Chondrocyte (in vitro differentiated cells): ENCODE results near the gene C3orf18. TPM values are rescaled to one million over a fixed set of nuclear protein-coding genes. Genes with fewer than 3 reads are reported as not detected.

ENCODE experiments used
- DNase-seq: peaks from one replicate; pipeline ENCODE4 v3.0.0; 2021; ENCODE audit warnings: mixed read lengths, low spot score
- H3K27ac Mint-ChIP-seq: one replicate; pipeline ENCODE4 v1.8.0; 2021; ENCODE audit warnings: mild to moderate bottlenecking, moderate library complexity, mixed read lengths; ENCODE audit not compliant: unreplicated experiment
- H3K27me3 Mint-ChIP-seq: 2 replicates; pipeline ENCODE4 v1.8.0; 2021; ENCODE audit warnings: low read depth, mixed read lengths
- H3K36me3 Mint-ChIP-seq: 2 replicates; pipeline ENCODE4 v1.8.0; 2021; ENCODE audit warnings: low read depth, mixed read lengths
- H3K4me1 Mint-ChIP-seq: 2 replicates; pipeline ENCODE4 v1.8.0; 2021; ENCODE audit warnings: low read depth, mild to moderate bottlenecking, mixed read lengths
- H3K4me3 Mint-ChIP-seq: one replicate; pipeline ENCODE4 v1.8.0; 2021; ENCODE audit warnings: mild to moderate bottlenecking, moderate library complexity, mixed read lengths; ENCODE audit not compliant: unreplicated experiment
- H3K9me3 Mint-ChIP-seq: 2 replicates; pipeline ENCODE4 v1.8.0; 2021; ENCODE audit warnings: low read depth, mixed read lengths
- CTCF ChIP-seq: fragments of 200-600 bp; sonication (generic); IDR thresholded peaks from 2 replicates; pipeline ENCODE4 v1.5.0; 2021; ENCODE audit warnings: antibody characterized with exemption, mild to moderate bottlenecking, moderate library complexity
- total RNA-seq: library from RNA; stranded (reverse); gene quantifications from 3 replicates; pipeline ENCODE4 v1.2.1, GENCODE V29; 2021

Gene C3orf18
- total RNA-seq, 1 donor from 2014 or later, result 5.8 TPM

GRCh38 chr3:50523279-50523811 is 44.2 kb downstream of the C3orf18 start:
- DNase-seq, result no peak
- no peaks in the 10 kb centered on the region for H3K4me1 Mint-ChIP-seq
- H3K4me3 Mint-ChIP-seq, result no peak overlapping the region
- no peaks in the 10 kb centered on the region for H3K9me3 Mint-ChIP-seq
- TF ChIP-seq CTCF, result no peak
- peaks cover 1% of the 10 kb centered on the region for H3K36me3 Mint-ChIP-seq
- peaks cover 40% of the 10 kb centered on the region for H3K27me3 Mint-ChIP-seq
- H3K27ac Mint-ChIP-seq, result no peak overlapping the region

- Mint-ChIP-seq H3K9me3 (no peaks in the 10 kb centered on the region), H3K27ac (no peak overlapping the region)
- no peak for TF ChIP-seq CTCF
These were observed 46.0 kb downstream of the C3orf18 start for GRCh38 chr3:50521572-50521971.

GRCh38 chr3:50520849-50521248 is 46.7 kb downstream of the C3orf18 start:
- Mint-ChIP-seq H3K4me1 (peaks cover 9% of the 10 kb centered on the region), H3K27ac (no peak overlapping the region), H3K9me3 (no peaks in the 10 kb centered on the region), H3K4me3 (no peak overlapping the region), H3K36me3 (peaks cover 1% of the 10 kb centered on the region), H3K27me3 (peaks cover 40% of the 10 kb centered on the region)
- no peak for TF ChIP-seq CTCF
- no peak for DNase-seq

More at GRCh38 chr3:50521572-50521971, 46.0 kb downstream of the C3orf18 start:
- Mint-ChIP-seq H3K27me3 (peaks cover 40% of the 10 kb centered on the region), H3K36me3 (peaks cover 1% of the 10 kb centered on the region), H3K4me3 (no peak overlapping the region), H3K4me1 (peaks cover 2% of the 10 kb centered on the region)
- no peak for DNase-seq

GRCh38 chr3:50519471-50520089 is 48.0 kb downstream of the C3orf18 start:
- DNase-seq, result no peak
- H3K36me3 Mint-ChIP-seq, result peaks cover 1% of the 10 kb centered on the region
- TF ChIP-seq CTCF, result peak; percentile 85
- H3K4me3 Mint-ChIP-seq, result no peak overlapping the region
- peaks cover 39% of the 10 kb centered on the region for H3K27me3 Mint-ChIP-seq
- H3K27ac Mint-ChIP-seq, result no peak overlapping the region
- peaks cover 15% of the 10 kb centered on the region for H3K4me1 Mint-ChIP-seq
- no peaks in the 10 kb centered on the region for H3K9me3 Mint-ChIP-seq

- no peak for TF ChIP-seq CTCF
- Mint-ChIP-seq H3K9me3 (no peaks in the 10 kb centered on the region), H3K36me3 (peaks cover 1% of the 10 kb centered on the region), H3K27me3 (peaks cover 32% of the 10 kb centered on the region), H3K4me1 (peaks cover 15% of the 10 kb centered on the region), H3K27ac (no peak overlapping the region), H3K4me3 (no peak overlapping the region)
- DNase-seq, result no peak
These were observed 49.1 kb downstream of the C3orf18 start for GRCh38 chr3:50518436-50518835.
